Fibroblast of skin of back (primary cell): ENCODE data around the gene RNF166.

Experiments
- DNase-seq: peaks from one replicate; pipeline ENCODE4 v3.0.0-alpha.2; 2013

Gene RNF166

GRCh38 chr16:88705801-88706228 is 393 bp downstream of the RNF166 start:
- no peak for DNase-seq

GRCh38 chr16:88705076-88705684 is 1.0 kb downstream of the RNF166 start:
- no peak for DNase-seq

GRCh38 chr16:88703486-88704309 is 2.5 kb downstream of the RNF166 start:
- no peak for DNase-seq

- no peak for DNase-seq
Measured at GRCh38 chr16:88702371-88703210, 3.6 kb downstream of the RNF166 start.

- no peak for DNase-seq
Measured at GRCh38 chr16:88701581-88702370, 4.4 kb downstream of the RNF166 start.

GRCh38 chr16:88700636-88701482 is 5.3 kb downstream of the RNF166 start:
- DNase-seq, result peak; percentile 78

- DNase-seq, result no peak
Measured at GRCh38 chr16:88700322-88700635, 5.9 kb downstream of the RNF166 start.

GRCh38 chr16:88699180-88699579 is 7.0 kb downstream of the RNF166 start:
- DNase-seq, result no peak

DNA sequence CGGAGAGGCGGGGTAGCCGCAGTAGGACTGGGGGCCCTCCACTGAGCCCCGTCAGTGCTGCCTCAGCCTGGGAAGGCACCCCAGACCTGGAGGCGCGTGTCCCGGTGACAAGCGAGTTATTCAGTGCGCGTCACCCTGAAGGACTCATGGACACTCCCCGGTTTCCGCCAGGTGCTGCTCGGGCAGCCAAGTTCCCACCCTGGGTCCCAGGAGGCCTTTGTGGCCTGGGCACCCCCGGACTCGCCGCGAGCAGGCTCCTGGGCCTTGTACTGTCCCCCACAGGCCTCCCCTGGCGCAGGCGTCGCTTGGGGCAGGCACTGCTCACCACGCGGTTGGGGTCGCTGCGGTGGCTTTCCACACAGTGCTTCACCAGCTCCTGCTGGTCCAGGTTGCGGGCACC is 7.6 kb downstream of the RNF166 start:
- no peak for DNase-seq

DNA sequence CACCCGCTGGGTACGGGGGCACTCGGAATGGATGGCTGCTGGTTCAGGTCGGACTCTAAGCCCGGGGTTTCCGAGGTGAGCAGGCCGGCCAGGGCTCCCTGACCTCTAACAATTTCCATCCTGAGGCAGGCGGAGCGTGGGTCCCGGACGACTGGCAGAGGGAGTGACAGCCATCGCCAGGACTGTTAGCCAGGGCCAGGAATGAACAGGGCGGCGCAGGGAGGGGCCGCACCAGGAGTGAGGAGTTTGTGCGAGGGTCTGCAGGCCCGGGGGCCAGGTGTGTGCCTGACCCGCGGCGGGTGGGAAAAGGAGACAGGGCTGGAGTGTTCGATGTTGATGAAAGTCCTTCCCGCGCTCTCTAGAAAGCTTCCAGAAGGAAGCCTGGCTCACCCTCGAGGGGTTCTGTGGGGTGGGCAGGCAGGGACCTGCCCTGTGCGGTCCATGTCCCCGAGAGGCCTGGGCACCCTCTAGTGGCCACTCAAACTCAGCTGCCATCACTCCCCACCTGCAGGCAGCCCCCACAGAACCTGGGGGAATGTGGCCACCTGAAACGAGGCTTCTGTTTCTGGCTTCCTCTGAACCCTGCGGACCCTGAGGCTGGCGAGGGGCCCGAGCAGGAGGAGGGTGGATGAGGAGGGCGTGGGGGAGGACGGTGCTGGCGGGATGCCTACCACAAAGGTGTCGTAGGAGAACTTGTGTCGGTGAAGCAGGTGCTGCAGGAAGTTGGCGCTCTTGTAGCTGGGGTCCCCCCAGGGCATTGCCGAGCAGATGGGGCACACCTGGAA is 8.2 kb downstream of the RNF166 start:
- no peak for DNase-seq

DNA sequence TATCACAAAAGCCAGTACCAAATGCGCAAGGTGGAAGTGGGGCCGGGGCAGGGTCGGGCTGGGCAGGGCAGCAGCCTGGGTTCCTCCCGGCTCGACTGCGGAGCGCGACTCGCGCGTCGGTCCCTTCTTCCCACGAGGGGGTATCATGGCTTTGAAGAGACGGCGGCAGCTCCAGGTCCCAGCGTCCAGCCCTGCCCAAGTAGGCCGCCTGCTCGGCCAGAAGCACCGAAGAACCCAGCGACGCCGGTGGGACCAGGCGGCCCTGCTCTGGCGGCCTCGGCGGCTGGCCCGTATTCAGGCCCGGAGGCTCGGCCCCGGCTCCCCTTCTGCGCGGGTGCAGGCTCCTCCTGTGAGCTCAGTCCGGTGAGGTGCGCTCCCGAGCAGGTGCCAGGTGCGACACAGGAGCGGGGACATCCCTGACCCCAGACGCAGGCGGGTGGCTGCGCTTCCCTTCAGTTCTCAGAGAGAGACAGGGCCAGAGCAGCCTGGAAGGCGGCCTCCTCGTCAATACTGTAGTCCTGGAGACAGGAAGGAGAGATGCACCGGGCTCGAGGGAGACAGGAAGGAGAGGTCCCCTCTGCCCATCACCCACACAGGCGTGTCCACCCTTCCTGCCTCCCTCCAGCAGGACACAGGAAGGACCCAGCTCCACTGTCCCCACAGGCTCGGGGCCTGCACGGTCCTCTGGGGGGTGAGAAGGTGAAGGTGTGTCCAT is 8.9 kb downstream of the RNF166 start:
- no peak for DNase-seq

DNA sequence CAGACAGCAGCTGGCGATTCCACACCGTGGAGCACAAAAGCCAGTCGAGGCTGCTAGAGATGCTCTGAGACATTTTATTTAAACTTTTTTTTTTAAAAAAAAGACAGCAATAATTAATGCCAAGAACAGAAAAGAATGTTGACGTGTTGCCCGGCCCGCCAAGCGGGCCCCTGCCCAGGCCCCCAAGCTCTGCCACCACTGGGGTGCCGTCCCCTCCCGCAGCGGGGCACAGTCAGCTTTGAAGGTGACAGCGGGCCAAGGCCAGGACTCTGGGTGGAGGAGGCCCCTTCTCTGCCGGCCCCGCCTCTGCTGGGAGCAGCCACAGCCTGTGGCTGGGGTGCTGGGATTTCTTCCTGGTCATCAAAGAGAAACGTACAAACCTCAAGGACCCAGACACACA is 9.8 kb downstream of the RNF166 start:
- no peak for DNase-seq

GRCh38 chr16:88695753-88696152 is 10.5 kb downstream of the RNF166 start:
- DNase-seq, result no peak

DNA sequence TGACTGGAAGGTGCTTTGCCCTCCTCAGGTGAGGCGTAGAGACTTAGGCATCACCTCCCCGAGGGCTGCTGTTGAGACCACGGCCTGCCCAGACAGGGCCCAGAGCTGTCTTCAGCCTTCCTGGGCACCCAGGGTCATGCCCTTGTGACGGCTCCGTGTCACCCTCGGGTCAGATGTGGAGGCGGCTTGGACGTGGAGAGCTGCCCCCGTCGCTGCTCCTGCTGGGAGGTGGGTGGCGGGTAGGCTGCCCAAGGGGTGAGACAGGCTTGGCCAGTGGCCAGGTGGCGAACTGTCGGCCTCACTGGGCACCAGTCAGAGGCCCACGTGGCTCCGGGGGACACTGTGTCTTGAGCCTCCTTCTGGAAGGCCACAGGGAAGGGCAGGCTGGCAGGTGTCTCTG is 11.0 kb downstream of the RNF166 start:
- no peak for DNase-seq

DNA sequence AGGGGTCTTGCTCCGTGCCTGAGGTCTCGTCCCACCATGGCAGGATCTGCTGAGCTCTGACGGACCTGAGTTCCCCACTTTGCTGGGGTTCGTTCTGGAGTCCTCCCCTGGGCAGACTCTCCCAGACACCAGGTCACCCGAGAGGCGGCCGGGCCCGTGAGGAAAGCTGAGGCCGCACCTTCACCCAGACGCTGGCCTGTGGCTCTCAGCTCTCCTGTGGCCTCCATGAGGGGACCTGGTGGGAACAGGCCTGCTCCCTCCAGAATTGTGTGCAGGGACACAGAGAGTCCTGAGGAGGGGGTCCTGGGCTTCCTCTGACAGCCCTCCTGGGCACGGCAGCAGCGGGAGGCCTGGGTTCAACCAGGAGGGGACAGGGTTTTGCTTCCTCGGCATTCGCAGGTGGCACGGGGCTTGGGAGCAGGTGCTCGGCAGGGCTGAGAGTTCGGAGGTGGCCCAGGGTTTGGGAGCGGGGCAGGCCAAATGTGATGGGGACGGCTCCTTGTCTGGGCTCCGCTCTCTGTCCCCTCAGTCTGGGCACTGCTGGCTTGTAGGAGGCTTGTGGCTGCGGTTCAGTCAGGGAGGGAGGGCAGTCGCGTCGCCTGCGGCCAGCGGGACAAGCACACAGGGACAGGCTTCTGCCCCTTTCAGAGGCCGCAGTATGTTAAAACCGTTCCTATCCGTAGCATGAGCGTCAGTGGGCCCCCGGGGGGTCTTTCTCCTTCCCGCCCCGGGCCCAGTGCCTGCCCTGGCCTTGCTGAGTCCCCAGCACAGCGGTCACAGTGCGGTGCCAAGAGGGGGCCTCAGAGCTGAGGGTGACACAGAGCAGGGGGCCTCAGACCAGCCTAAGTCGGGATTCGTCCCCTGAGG is 11.8 kb downstream of the RNF166 start:
- DNase-seq, result no peak

GRCh38 chr16:88693420-88694177 is 12.6 kb downstream of the RNF166 start:
- DNase-seq, result no peak

DNA sequence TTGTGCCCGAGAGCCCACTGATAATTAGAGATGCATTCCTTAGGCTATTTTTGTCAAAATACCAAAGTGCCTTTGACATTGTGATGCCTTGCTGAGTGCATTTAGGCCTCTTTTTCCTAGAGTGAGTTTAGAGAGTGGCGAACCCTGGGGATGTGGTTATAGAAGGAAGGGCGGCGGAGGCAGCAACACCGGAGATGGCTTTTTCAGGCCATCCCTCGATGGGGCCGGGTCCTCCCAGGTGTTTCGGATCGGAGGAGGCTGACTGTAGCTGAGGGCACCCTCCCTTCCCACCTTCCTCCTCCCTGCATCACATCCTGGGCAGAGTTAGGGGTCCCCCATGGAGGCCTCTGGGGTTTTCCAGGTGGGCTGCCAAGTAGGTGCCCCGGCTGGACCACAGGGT is 13.3 kb downstream of the RNF166 start:
- DNase-seq, result no peak

DNA sequence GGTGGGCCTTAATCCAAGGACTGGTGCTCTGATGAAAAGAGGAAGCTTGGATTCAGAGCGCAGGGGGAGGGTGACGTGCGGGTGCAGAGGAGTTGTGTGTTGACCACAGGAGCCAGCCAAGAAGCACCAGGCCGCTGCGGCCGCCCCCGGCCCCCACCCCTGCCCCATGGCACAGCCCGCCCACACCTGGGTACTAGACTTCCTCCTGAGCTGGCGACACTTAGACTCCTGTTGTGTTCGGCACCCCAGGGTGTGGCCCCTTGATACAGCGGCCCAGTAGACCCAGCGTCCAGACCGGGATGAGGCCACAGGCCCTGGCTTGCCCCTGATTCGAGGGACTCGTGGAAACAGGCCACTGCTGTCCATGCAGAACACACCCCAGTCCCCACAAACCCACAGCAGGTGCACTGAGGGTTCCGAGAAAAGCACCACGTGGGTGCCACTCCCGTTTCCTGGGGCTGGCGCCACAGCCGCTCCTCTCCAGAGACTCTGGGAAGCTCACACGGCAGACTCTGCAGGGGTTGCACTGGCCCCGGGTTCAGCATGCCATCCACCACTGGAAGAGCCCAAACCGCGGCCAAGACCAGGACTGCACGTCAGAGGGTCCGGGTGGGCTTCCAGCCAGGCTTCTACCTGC is 14.2 kb downstream of the RNF166 start:
- no peak for DNase-seq
